GM23338 (cell line): Measurements from ENCODE around the gene TMEM222. TPM values are rescaled to one million over a fixed set of nuclear protein-coding genes. Genes with fewer than 3 reads are reported as not detected.

ENCODE experiments used
- ATAC-seq: fragments of 200-7000 bp; cut with Tn5 transposase; 3 replicates; pipeline ENCODE4 v1.9.1; 2020
- DNase-seq: peaks from one replicate; pipeline ENCODE4 v3.0.0-alpha.2; 2015; ENCODE audit warnings: low spot score
- H2AFZ ChIP-seq: fragments of 200-600 bp; sonication (generic); 2 replicates; pipeline ENCODE4 v1.8.0; 2016; ENCODE audit warnings: antibody characterized with exemption, mild to moderate bottlenecking, moderate library complexity
- H3F3A ChIP-seq: fragments of 200-600 bp; sonication (generic); replicated peaks from 2 replicates; pipeline ENCODE4 v1.8.0; 2017; ENCODE audit warnings: antibody characterized with exemption, mixed run types, low read depth
- H3K27ac ChIP-seq: fragments of 200-600 bp; sonication (generic); 2 replicates; pipeline ENCODE4 v1.6.1; 2016; ENCODE audit warnings: low read depth
- H3K27me3 ChIP-seq: fragments of 200-600 bp; sonication (generic); 2 replicates; pipeline ENCODE4 v1.8.0; 2016; ENCODE audit warnings: mild to moderate bottlenecking, mixed run types, moderate library complexity; ENCODE audit not compliant: insufficient read depth
- H3K36me3 ChIP-seq: fragments of 200-600 bp; sonication (generic); 2 replicates; pipeline ENCODE4 v1.8.0; 2016; ENCODE audit warnings: mild to moderate bottlenecking; ENCODE audit not compliant: insufficient read depth
- H3K4me1 ChIP-seq: fragments of 200-600 bp; sonication (generic); 2 replicates; pipeline ENCODE4 v1.8.0; 2016; ENCODE audit warnings: mild to moderate bottlenecking, moderate library complexity; ENCODE audit not compliant: insufficient read depth
- H3K4me2 ChIP-seq: fragments of 200-600 bp; sonication (generic); 2 replicates; pipeline ENCODE4 v1.7.1; 2017; ENCODE audit warnings: mixed run types
- H3K4me3 ChIP-seq: fragments of 200-600 bp; sonication (generic); 2 replicates; pipeline ENCODE4 v1.6.1; 2016; ENCODE audit warnings: mixed run types
- H3K79me2 ChIP-seq: fragments of 200-600 bp; sonication (generic); replicated peaks from 2 replicates; pipeline ENCODE4 v1.8.0; 2017; ENCODE audit warnings: mild to moderate bottlenecking; ENCODE audit not compliant: insufficient read depth
- H3K9me2 ChIP-seq: fragments of 200-600 bp; sonication (generic); 2 replicates; pipeline ENCODE4 v1.8.0; 2017; ENCODE audit not compliant: insufficient read depth
- H4K20me1 ChIP-seq: fragments of 200-600 bp; sonication (generic); replicated peaks from 2 replicates; pipeline ENCODE4 v1.8.0; 2017; ENCODE audit warnings: mild to moderate bottlenecking; ENCODE audit not compliant: insufficient read depth
- H3K27ac Mint-ChIP-seq: 2 replicates; pipeline ENCODE4 v1.8.0; 2020; ENCODE audit warnings: inconsistent platforms, mild to moderate bottlenecking, moderate library complexity, mixed read lengths
- H3K27me3 Mint-ChIP-seq: 3 replicates; pipeline ENCODE4 v1.8.0; 2022; ENCODE audit warnings: low read depth, mild to moderate bottlenecking, moderate library complexity, mixed read lengths, inconsistent platforms; ENCODE audit not compliant: insufficient read depth, poor library complexity
- H3K36me3 Mint-ChIP-seq: 3 replicates; pipeline ENCODE4 v1.8.0; 2021; ENCODE audit warnings: low read depth, mild to moderate bottlenecking, inconsistent platforms, moderate library complexity, mixed read lengths
- H3K4me1 Mint-ChIP-seq: 3 replicates; pipeline ENCODE4 v1.8.0; 2020; ENCODE audit warnings: mild to moderate bottlenecking, inconsistent platforms, mixed read lengths
- H3K4me3 Mint-ChIP-seq: 3 replicates; pipeline ENCODE4 v1.8.0; 2021; ENCODE audit warnings: moderate library complexity, mild to moderate bottlenecking, inconsistent platforms, mixed read lengths
- H3K9me3 Mint-ChIP-seq: 3 replicates; pipeline ENCODE4 v1.8.0; 2020; ENCODE audit warnings: moderate library complexity, mild to moderate bottlenecking, inconsistent platforms, mixed read lengths
- CREB1 ChIP-seq: fragments of 250-450 bp; sonication (Bioruptor Pico); IDR thresholded peaks from 2 replicates; pipeline ENCODE4 v1.5.0; 2020; ENCODE audit warnings: low read depth, mild to moderate bottlenecking, moderate library complexity
- CTCF ChIP-seq, 2 experiments: fragments of 200-600 bp in 1 of 2; sonication (generic) in 1 of 2; conservative IDR thresholded peaks; 2 replicates each; pipeline versions ENCODE4 v1.5.1 to v1.6.1; 2016 to 2017; ENCODE audit warnings: antibody characterized with exemption in 2 of 2, low read depth in 2 of 2, mild to moderate bottlenecking in 2 of 2, moderate library complexity in 1 of 2
- EZH2phosphoT487 ChIP-seq: fragments of 200-600 bp; sonication (generic); IDR thresholded peaks from one replicate; pipeline ENCODE4 v1.8.1; 2018; ENCODE audit warnings: antibody characterized with exemption; ENCODE audit not compliant: unreplicated experiment
- JUNB ChIP-seq: IDR thresholded peaks from one replicate; pipeline ENCODE4 v1.6.1; 2016; ENCODE audit warnings: antibody characterized with exemption; ENCODE audit not compliant: unreplicated experiment
- POLR2AphosphoS5 ChIP-seq: IDR thresholded peaks from 2 replicates; pipeline ENCODE4 v1.6.1; 2016; ENCODE audit warnings: antibody characterized with exemption, low read depth
- STAT1 ChIP-seq: IDR thresholded peaks from one replicate; pipeline ENCODE4 v1.6.1; 2016; ENCODE audit warnings: antibody characterized with exemption; ENCODE audit not compliant: unreplicated experiment
- ZNF114 ChIP-seq: fragments of 250-450 bp; sonication (Bioruptor Pico); IDR thresholded peaks from 2 replicates; pipeline ENCODE4 v1.5.0; 2020; ENCODE audit warnings: mild to moderate bottlenecking, moderate library complexity
- ZNF331 ChIP-seq: fragments of 250-450 bp; sonication (Bioruptor Pico); IDR thresholded peaks from 2 replicates; pipeline ENCODE4 v1.5.0; 2020; ENCODE audit warnings: low read depth, mild to moderate bottlenecking, moderate library complexity
- ZNF462 ChIP-seq: fragments of 250-450 bp; sonication (Bioruptor Pico); IDR thresholded peaks from 2 replicates; pipeline ENCODE4 v1.5.0; 2020; ENCODE audit warnings: mild to moderate bottlenecking, moderate library complexity
- polyA plus RNA-seq: library from polyadenylated mRNA; unstranded; fragments of >200 nt; fragmentation: Nextera tagmentation; extraction: Ambion mirVana; gene quantifications from 2 replicates; pipeline ENCODE4 v1.2.1, GENCODE V29; 2016
- total RNA-seq: library from RNA; depleted of rRNA; stranded (reverse); fragments of >200 nt; shearing (Covaris generic); gene quantifications from 2 replicates; pipeline ENCODE4 v1.2.3, GENCODE V29; 2014
- TF ChIP-seq, protein P1 (sequence below): IDR thresholded peaks from one replicate; pipeline ENCODE4 v1.6.1; 2018; ENCODE audit warnings: antibody characterized with exemption; ENCODE audit not compliant: unreplicated experiment

TMEM222 gene
- total and polyA plus RNA-seq, 2 experiments from 2014 or later = 17.8 to 22.6 TPM

- H3K4me2 ChIP-seq = peak overlapping the region; percentile 99
- no peaks in the 10 kb centered on the region for H3K9me2 ChIP-seq
- peak overlapping the region; percentile 89; the same call in 1 of the 2 replicates for H3K4me3 ChIP-seq
- H3K36me3 Mint-ChIP-seq = no peaks in the 10 kb centered on the region
- no peaks in the 10 kb centered on the region for H3K36me3 ChIP-seq
- no peak for TF ChIP-seq EZH2phosphoT487
- no peak for TF ChIP-seq JUNB
- no peak for TF ChIP-seq POLR2AphosphoS5
- no peak for TF ChIP-seq ZNF114 (CRISPR knock-in tag)
- TF ChIP-seq CREB1 = no peak
- no peak for TF ChIP-seq ZNF462 (CRISPR knock-in tag)
- TF ChIP-seq CTCF (conservative IDR thresholded peaks at IDR 0.05; ENCODE audit: low read depth in 2 of 2) = no peak
- no peak for TF ChIP-seq ZNF331 (CRISPR knock-in tag)
- TF ChIP-seq, protein P1, sequence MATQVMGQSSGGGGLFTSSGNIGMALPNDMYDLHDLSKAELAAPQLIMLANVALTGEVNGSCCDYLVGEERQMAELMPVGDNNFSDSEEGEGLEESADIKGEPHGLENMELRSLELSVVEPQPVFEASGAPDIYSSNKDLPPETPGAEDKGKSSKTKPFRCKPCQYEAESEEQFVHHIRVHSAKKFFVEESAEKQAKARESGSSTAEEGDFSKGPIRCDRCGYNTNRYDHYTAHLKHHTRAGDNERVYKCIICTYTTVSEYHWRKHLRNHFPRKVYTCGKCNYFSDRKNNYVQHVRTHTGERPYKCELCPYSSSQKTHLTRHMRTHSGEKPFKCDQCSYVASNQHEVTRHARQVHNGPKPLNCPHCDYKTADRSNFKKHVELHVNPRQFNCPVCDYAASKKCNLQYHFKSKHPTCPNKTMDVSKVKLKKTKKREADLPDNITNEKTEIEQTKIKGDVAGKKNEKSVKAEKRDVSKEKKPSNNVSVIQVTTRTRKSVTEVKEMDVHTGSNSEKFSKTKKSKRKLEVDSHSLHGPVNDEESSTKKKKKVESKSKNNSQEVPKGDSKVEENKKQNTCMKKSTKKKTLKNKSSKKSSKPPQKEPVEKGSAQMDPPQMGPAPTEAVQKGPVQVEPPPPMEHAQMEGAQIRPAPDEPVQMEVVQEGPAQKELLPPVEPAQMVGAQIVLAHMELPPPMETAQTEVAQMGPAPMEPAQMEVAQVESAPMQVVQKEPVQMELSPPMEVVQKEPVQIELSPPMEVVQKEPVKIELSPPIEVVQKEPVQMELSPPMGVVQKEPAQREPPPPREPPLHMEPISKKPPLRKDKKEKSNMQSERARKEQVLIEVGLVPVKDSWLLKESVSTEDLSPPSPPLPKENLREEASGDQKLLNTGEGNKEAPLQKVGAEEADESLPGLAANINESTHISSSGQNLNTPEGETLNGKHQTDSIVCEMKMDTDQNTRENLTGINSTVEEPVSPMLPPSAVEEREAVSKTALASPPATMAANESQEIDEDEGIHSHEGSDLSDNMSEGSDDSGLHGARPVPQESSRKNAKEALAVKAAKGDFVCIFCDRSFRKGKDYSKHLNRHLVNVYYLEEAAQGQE = no peak
- no peak for TF ChIP-seq STAT1
- no peak overlapping the region for H3K27ac Mint-ChIP-seq
- no peak overlapping the region for H3K27ac ChIP-seq
- H3K4me1 ChIP-seq = peaks cover 20% of the 10 kb centered on the region
- H3K79me2 ChIP-seq = no peaks in the 10 kb centered on the region
- H3K4me1 Mint-ChIP-seq = peaks cover 30% of the 10 kb centered on the region
- ATAC-seq (no peak), DNase-seq (no peak)
- peaks cover 25% of the 10 kb centered on the region for H3K27me3 ChIP-seq
- 0 out of 2 replicates have a peak overlapping the region, but pooled peaks have one; percentile 59 for H2AFZ ChIP-seq
- no peaks in the 10 kb centered on the region for H4K20me1 ChIP-seq
- H3K9me3 Mint-ChIP-seq = no peaks in the 10 kb centered on the region
- H3F3A ChIP-seq = peaks cover 17% of the 10 kb centered on the region; the same call in 1 of the 2 replicates
- H3K4me3 Mint-ChIP-seq = peak overlapping the region; percentile 86
- peaks cover 28% of the 10 kb centered on the region for H3K27me3 Mint-ChIP-seq
These were observed 42.9 kb downstream of the TMEM222 start for GRCh38 chr1:27364696-27365371.
